Stimulated activated memory B cell treated with anti-CD40 and anti-IgM and Interleukin-4, amounts not matched to agents 10 μg/mL and 1 μg/mL and 100 μg/mL, for 72 hours (primary cell): ENCODE data around the gene RELN.
"Not testable (repeated sequence)": the region's sequence is repeated elsewhere in the genome, so short reads cannot be mapped to it uniquely, and the experiment has no call there.

Source experiments
- ATAC-seq: fragments of 150-1000 bp; cut with Tn5 transposase; 2 replicates; pipeline ENCODE4 v1.10.0; 2021
- H3K27ac Mint-ChIP-seq: one replicate; pipeline ENCODE4 v1.8.0; 2022; ENCODE audit warnings: mild to moderate bottlenecking, mixed read lengths
- H3K27me3 Mint-ChIP-seq: one replicate; pipeline ENCODE4 v1.8.0; 2022; ENCODE audit warnings: mixed read lengths
- H3K36me3 Mint-ChIP-seq: one replicate; pipeline ENCODE4 v1.8.0; 2022; ENCODE audit warnings: mixed read lengths
- H3K4me1 Mint-ChIP-seq: one replicate; pipeline ENCODE4 v1.8.0; 2022; ENCODE audit warnings: mixed read lengths
- H3K4me3 Mint-ChIP-seq: one replicate; pipeline ENCODE4 v1.8.0; 2022; ENCODE audit warnings: mild to moderate bottlenecking, moderate library complexity, mixed read lengths
- H3K9me3 Mint-ChIP-seq: one replicate; pipeline ENCODE4 v1.8.0; 2022; ENCODE audit warnings: mixed read lengths

Gene RELN

DNA sequence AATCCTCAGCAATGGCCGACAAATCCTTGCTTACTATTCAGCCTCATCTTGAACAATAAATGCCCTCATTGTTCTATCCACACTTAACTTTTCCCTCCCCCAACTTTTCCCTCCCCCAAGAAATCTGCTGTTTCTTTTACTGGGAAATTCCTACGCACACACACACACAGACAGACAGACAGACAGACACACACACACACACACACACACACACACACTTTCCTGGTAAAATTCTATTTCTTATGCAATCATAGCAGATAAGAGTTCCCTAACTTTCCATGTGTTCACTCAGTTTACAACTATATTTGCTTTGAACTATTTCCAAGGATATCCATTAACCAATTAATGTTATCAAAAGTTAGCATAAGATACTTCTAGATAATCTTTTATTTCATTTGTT lies 52.9 kb downstream of the RELN start:
- H3K4me3 Mint-ChIP-seq, result no peak overlapping the region
- H3K9me3 Mint-ChIP-seq, result no peaks in the 10 kb centered on the region
- no peak overlapping the region for H3K27ac Mint-ChIP-seq
- H3K36me3 Mint-ChIP-seq, result no peaks in the 10 kb centered on the region
- H3K27me3 Mint-ChIP-seq, result no peaks in the 10 kb centered on the region
- no peak for ATAC-seq
- no peaks in the 10 kb centered on the region for H3K4me1 Mint-ChIP-seq

DNA sequence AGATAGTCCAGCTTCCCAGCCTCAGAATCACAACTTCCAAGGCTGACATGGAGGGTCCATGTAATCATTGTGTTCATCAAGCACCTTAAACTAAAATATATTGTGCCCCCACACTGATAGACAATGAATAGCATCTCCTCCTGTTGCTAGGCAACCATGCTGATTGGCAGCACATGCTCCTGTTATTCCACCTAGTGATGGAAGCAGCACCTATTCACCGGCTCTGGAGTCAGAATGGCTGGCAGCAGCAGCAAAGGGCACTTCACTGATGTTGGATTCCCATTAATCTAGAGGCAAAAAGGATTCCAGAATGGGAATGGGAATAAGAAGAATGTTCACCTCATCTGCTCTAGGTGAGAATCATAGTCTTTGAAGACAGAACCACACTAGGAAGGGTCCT lies 55.0 kb downstream of the RELN start:
- ATAC-seq, result no peak
- Mint-ChIP-seq H3K4me3 (no peak overlapping the region), H3K4me1 (no peaks in the 10 kb centered on the region), H3K27ac (no peak overlapping the region), H3K9me3 (no peaks in the 10 kb centered on the region), H3K27me3 (no peaks in the 10 kb centered on the region), H3K36me3 (no peaks in the 10 kb centered on the region)

DNA sequence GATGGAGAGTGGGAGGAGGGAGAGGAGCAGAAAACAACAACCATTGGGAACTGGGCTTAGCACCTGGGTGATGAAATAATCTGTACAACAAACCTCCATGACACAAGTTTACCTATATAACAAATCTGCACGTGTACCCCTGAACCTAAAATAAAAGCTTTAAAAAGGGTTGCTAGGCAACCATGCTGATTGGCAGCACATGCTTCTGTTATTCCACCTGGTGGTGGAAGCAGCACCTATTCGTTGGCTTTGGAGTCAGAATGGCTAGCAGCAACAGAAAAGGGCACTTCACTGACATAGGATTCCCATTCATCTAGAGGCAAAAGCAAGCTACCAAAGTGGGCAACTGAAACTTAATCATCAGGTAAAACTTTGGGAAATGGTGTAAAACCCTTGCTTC lies 57.1 kb downstream of the RELN start:
- Mint-ChIP-seq H3K27ac (no peak overlapping the region), H3K9me3 (no peaks in the 10 kb centered on the region), H3K4me3 (no peak overlapping the region), H3K4me1 (no peaks in the 10 kb centered on the region), H3K36me3 (no peaks in the 10 kb centered on the region), H3K27me3 (no peaks in the 10 kb centered on the region)
- ATAC-seq, result no peak

- ATAC-seq, result no peak
- no peaks in the 10 kb centered on the region for H3K4me1 Mint-ChIP-seq
- H3K9me3 Mint-ChIP-seq, result no peaks in the 10 kb centered on the region
- H3K27me3 Mint-ChIP-seq, result no peaks in the 10 kb centered on the region
- H3K4me3 Mint-ChIP-seq, result no peak overlapping the region
- no peak overlapping the region for H3K27ac Mint-ChIP-seq
- no peaks in the 10 kb centered on the region for H3K36me3 Mint-ChIP-seq
These were observed 59.6 kb downstream of the RELN start for GRCh38 chr7:103929901-103930311.

GRCh38 chr7:103928581-103928980 lies 60.9 kb downstream of the RELN start:
- no peaks in the 10 kb centered on the region for H3K4me1 Mint-ChIP-seq
- ATAC-seq, result no peak
- no peaks in the 10 kb centered on the region for H3K36me3 Mint-ChIP-seq
- H3K9me3 Mint-ChIP-seq, result no peaks in the 10 kb centered on the region
- H3K27me3 Mint-ChIP-seq, result no peaks in the 10 kb centered on the region
- no peak overlapping the region for H3K27ac Mint-ChIP-seq
- H3K4me3 Mint-ChIP-seq, result no peak overlapping the region

GRCh38 chr7:103924184-103924583 lies 65.3 kb downstream of the RELN start:
- H3K4me3 Mint-ChIP-seq, result no peak overlapping the region
- ATAC-seq, result no peak
- no peak overlapping the region for H3K27ac Mint-ChIP-seq
- no peaks in the 10 kb centered on the region for H3K9me3 Mint-ChIP-seq
- no peaks in the 10 kb centered on the region for H3K4me1 Mint-ChIP-seq
- H3K36me3 Mint-ChIP-seq, result no peaks in the 10 kb centered on the region
- no peaks in the 10 kb centered on the region for H3K27me3 Mint-ChIP-seq

- no peak for ATAC-seq
- no peak overlapping the region for H3K27ac Mint-ChIP-seq
- H3K27me3 Mint-ChIP-seq, result no peaks in the 10 kb centered on the region
- H3K36me3 Mint-ChIP-seq, result no peaks in the 10 kb centered on the region
- H3K4me3 Mint-ChIP-seq, result no peak overlapping the region
- no peaks in the 10 kb centered on the region for H3K9me3 Mint-ChIP-seq
- no peaks in the 10 kb centered on the region for H3K4me1 Mint-ChIP-seq
These were observed 67.1 kb downstream of the RELN start for GRCh38 chr7:103922407-103922806.

- Mint-ChIP-seq H3K4me1 (no peaks in the 10 kb centered on the region), H3K36me3 (no peaks in the 10 kb centered on the region), H3K9me3 (no peaks in the 10 kb centered on the region), H3K27me3 (no peaks in the 10 kb centered on the region), H3K4me3 (no peak overlapping the region), H3K27ac (no peak overlapping the region)
- ATAC-seq, result no peak
These were observed 67.8 kb downstream of the RELN start for GRCh38 chr7:103921692-103922091.

DNA sequence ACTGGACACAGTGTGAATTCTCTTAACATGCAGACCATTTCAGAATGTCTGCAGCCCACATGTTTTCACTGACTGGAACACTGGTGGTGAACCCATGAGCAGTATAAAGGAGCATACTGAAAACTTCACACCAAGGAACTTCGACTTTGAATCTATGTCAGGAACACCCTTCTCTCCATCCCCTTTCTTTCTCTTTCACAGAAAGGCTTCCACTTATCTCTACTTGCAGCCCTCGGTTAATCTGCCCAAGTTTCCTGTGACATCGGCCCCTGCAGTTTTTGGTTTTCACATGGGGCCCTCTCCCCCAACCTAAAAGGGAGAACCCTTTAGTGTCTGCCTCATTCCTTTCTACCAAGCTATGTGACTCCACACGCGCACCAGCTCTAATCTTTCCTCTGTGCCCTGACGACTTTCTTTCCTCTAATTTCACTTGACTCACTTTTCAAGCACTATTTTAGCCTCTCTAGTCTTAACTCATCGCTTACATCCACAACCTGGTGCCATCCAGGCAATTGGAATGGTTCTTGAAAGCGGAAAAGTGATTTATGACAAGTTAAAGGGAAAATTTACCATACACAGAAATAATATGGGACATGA lies 70.1 kb downstream of the RELN start:
- H3K27me3 Mint-ChIP-seq, result no peaks in the 10 kb centered on the region
- H3K36me3 Mint-ChIP-seq, result no peaks in the 10 kb centered on the region
- no peak overlapping the region for H3K4me3 Mint-ChIP-seq
- H3K4me1 Mint-ChIP-seq, result no peaks in the 10 kb centered on the region
- H3K27ac Mint-ChIP-seq, result no peak overlapping the region
- H3K9me3 Mint-ChIP-seq, result peaks cover 3% of the 10 kb centered on the region
- ATAC-seq, result no peak

DNA sequence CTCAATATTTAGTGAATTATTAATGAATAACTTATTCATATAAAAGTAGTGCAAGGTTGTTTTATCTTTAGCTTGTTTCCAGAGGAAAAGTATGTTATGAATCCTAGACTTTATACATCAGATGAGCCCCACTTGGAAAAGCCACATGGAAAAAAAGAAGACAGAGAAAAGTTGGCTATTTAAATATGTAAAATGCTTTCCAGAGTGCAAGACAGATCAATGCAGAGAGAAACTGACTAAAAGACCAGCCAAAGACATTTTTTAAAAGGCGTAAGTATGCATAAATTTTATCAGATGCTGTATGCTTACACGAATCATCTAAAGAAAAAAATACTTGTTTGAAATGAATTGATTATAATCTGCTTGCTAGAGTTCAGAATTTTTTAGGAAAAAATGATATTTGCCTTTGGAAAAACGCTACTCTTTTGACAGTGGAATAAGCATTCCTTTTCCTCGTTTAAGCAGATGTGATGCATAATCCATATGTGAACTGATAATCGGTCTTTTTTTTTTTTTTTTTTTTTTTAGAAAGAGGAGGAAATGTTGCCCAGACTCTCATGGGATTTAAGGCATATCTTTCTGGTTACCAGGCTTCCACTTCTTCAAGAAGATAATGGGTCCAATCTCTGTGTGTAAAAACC lies 70.7 kb downstream of the RELN start:
- Mint-ChIP-seq H3K4me3 (no peak overlapping the region), H3K27me3 (no peaks in the 10 kb centered on the region), H3K4me1 (no peaks in the 10 kb centered on the region), H3K27ac (no peak overlapping the region), H3K9me3 (peaks cover 3% of the 10 kb centered on the region), H3K36me3 (no peaks in the 10 kb centered on the region)
- ATAC-seq, result no peak

DNA sequence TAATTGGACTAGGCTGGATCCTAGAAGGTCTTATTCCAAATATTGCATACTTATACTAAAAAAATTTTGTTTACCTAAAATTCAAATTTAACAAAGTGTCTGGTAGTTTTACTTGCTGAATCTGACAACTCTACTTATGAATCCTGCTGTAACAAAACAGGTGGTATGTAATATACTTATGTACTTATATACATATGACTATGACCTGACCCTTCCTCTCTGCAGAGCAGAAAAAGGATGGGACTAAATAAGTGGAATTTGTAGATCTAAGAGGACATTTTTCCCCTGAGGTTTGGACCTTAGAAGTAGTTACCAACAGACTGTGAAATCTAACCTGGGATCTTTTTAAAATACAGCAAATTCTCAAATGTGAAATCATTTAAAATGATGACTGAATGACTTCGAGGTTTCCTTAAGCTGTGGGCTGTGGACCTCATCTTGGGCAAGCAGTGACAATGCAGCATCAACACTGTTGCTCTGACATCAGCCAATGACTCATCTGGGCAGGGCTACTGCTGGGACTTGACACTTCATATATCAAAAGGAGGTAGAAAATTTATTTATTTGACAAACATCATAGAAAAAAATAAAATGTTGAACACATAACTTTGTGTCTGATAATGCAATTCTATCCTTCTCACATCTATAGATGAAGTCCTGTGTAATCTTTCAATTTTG lies 73.6 kb downstream of the RELN start:
- Mint-ChIP-seq H3K36me3 (no peaks in the 10 kb centered on the region), H3K4me3 (no peak overlapping the region), H3K9me3 (peaks cover 3% of the 10 kb centered on the region), H3K27ac (no peak overlapping the region), H3K4me1 (no peaks in the 10 kb centered on the region), H3K27me3 (no peaks in the 10 kb centered on the region)
- ATAC-seq, result no peak

- no peak overlapping the region for H3K27ac Mint-ChIP-seq
- no peak overlapping the region for H3K4me3 Mint-ChIP-seq
- no peaks in the 10 kb centered on the region for H3K4me1 Mint-ChIP-seq
- H3K36me3 Mint-ChIP-seq, result no peaks in the 10 kb centered on the region
- H3K9me3 Mint-ChIP-seq, result peaks cover 3% of the 10 kb centered on the region
- no peaks in the 10 kb centered on the region for H3K27me3 Mint-ChIP-seq
- no peak for ATAC-seq
These were observed 75.1 kb downstream of the RELN start for GRCh38 chr7:103914147-103914899.

DNA sequence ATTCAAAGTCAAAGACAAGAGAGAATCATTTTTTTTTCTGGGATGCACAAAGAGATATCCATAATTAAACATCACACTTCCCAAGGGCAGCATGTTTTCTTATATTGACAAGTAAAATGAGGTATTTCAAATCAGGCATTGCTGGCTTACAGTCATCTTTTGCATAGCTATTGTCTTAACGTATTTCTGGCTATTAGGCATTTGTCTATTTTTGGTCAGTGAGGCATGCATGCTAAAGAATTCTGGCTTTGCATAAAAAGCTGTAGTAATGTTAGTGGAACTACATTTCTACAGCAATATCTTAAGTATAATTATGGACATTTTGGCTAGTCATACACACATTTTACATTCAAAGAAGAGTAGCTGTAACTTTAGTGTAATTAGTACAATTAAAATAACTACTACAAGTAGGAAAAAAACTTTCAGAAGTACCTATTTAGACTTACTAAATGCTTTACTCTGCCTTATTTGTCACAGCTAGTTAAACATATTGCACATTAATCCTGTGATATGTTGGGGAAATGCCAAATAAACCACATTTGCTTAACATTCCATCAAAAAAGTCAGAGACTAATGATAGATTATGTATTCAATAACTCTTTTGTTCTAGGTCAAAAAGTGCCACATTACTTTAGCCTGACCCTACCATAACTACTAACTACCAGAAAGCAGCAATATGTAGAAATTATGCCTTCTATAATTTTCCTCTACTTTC lies 76.4 kb downstream of the RELN start:
- no peak overlapping the region for H3K4me3 Mint-ChIP-seq
- peaks cover 3% of the 10 kb centered on the region for H3K9me3 Mint-ChIP-seq
- H3K36me3 Mint-ChIP-seq, result no peaks in the 10 kb centered on the region
- ATAC-seq, result no peak
- H3K27ac Mint-ChIP-seq, result no peak overlapping the region
- H3K27me3 Mint-ChIP-seq, result no peaks in the 10 kb centered on the region
- no peaks in the 10 kb centered on the region for H3K4me1 Mint-ChIP-seq

DNA sequence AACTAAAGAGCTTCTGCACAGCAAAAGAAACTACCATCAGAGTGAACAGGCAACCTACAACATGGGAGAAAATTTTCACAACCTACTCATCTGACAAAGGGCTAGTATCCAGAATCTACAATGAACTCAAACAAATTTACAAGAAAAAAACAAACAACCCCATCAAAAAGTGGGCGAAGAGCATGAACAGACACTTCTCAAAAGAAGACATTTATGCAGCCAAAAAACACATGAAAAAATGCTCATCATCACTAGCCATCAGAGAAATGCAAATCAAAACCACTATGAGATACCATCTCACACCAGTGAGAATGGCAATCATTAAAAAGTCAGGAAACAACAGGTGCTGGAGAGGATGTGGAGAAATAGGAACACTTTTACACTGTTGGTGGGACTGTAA lies 78.4 kb downstream of the RELN start:
- not testable (repeated sequence) for H3K4me3 Mint-ChIP-seq, H3K27me3 Mint-ChIP-seq, H3K36me3 Mint-ChIP-seq, H3K27ac Mint-ChIP-seq, H3K9me3 Mint-ChIP-seq, H3K4me1 Mint-ChIP-seq, ATAC-seq

DNA sequence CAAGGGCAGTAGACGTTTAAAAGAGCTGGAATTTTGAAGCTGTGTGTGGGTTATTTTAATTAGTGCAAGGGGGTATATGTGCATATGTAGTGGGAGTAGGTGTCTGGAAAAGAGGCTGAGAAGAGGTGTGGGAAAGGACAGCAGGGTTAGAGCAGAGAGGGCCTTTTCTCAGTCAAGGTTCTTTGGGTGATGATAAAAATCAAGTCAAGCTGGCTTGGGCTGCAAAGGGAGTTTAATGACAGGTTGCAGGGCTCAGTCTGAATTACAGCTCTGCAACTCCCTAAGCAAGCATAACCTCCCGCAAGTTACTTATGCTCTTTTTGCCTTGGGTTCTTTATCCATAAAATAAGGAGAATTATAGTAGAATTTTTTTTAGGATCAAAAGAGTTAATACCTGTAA lies 83.5 kb downstream of the RELN start:
- H3K27ac Mint-ChIP-seq, result no peak overlapping the region
- H3K4me1 Mint-ChIP-seq, result no peaks in the 10 kb centered on the region
- no peaks in the 10 kb centered on the region for H3K36me3 Mint-ChIP-seq
- ATAC-seq, result no peak
- H3K4me3 Mint-ChIP-seq, result no peak overlapping the region
- no peaks in the 10 kb centered on the region for H3K27me3 Mint-ChIP-seq
- H3K9me3 Mint-ChIP-seq, result no peaks in the 10 kb centered on the region
